ENCODE measurements around the gene GNPDA1. TPM values are rescaled to one million over a fixed set of nuclear protein-coding genes. Genes with fewer than 3 reads are reported as not detected.
A peak's percentile ranks its signal among the peaks of the same experiment; 100 is the strongest.

The GNPDA1 gene
- total and polyA plus RNA-seq, 9 of the 15 experiments (the other 6 are each of a cell fraction or from before 2014, with no cell fraction given), result 14.1 to 145 (median 52.2) TPM

- ATAC-seq (no peak), FAIRE-seq (no peak), DNase-seq (ENCODE audit: extremely low read depth in 1 of 4, low spot score in 3 of 4) (no peak)
- POLR2A ChIA-PET, result interaction anchor here (0.6 to 1.7 kb wide), 4 partner anchors 11 to 372 kb away, joined by 3 to 5 read pairs (median 4); no protein-coding TSS in a partner anchor
- H3K4me2 ChIP-seq (ENCODE audit: insufficient read depth, low read length), result no peak overlapping the region
- H3K79me2 ChIP-seq (ENCODE audit: control insufficient read depth, insufficient read depth, low read length), result peaks cover 15% of the 10 kb centered on the region
- no peak overlapping the region for H2AFZ ChIP-seq (ENCODE audit: low read depth, low read length)
- BruUV-seq (replicated peaks), result no TSS peak
- H3K9me1 ChIP-seq (ENCODE audit: control insufficient read depth, insufficient read depth, low read length), result no peaks in the 10 kb centered on the region
- CTCF ChIA-PET (ENCODE audit: low intra/inter-chr PET ratio), result no interaction called here
- no peak for TF ChIP-seq KDM1A (IDR thresholded peaks at IDR 0.05)
- no peak for TF ChIP-seq DEAF1 (CRISPR knock-in tag; IDR thresholded peaks at IDR 0.05)
- TF ChIP-seq ZNF274 (IDR thresholded peaks at IDR 0.05; ENCODE audit: borderline replicate concordance, low read depth, low read length), result no peak
- no peak for TF ChIP-seq PTRF (tag; IDR thresholded peaks at IDR 0.05)
- TF ChIP-seq ZZZ3 (IDR thresholded peaks at IDR 0.05), result no peak
- TF ChIP-seq ZNF232 (CRISPR knock-in tag; IDR thresholded peaks at IDR 0.05), result no peak
- TF ChIP-seq HNRNPL (IDR thresholded peaks at IDR 0.05; ENCODE audit: low read depth, low read length), result no peak
- TF ChIP-seq ZNF431 (CRISPR knock-in tag; IDR thresholded peaks at IDR 0.05), result no peak
- TF ChIP-seq NCOR1 (IDR thresholded peaks at IDR 0.05), result no peak
- TF ChIP-seq CC2D1A (IDR thresholded peaks at IDR 0.05), result no peak
- no peak for TF ChIP-seq ZFP36 (IDR thresholded peaks at IDR 0.05; ENCODE audit: low read depth, low read length, partially characterized antibody)
- TF ChIP-seq ZNF707 (CRISPR knock-in tag; conservative IDR thresholded peaks at IDR 0.05), result no peak
- TF ChIP-seq ZNF146 (CRISPR knock-in tag; IDR thresholded peaks at IDR 0.05; ENCODE audit: unreplicated experiment), result no peak
- TF ChIP-seq ARID2 (IDR thresholded peaks at IDR 0.05), result no peak
- peaks cover 31 to 32% of the 10 kb centered on the region in 2 experiments for H3K4me1 ChIP-seq (replicated peaks in 1 of 2; ENCODE audit: control insufficient read depth in 2 of 2, insufficient read depth in 2 of 2, low read length in 2 of 2)
- intact Hi-C loops (cut with micrococcal nuclease), result no loop called here
- peaks cover 42% of the 10 kb centered on the region for H3K36me3 ChIP-seq (ENCODE audit: control insufficient read depth, insufficient read depth, low read length)
- H3K9ac ChIP-seq (ENCODE audit: insufficient read depth in 1 of 2, low read depth in 2 of 2, low read length in 2 of 2), result peak overlapping the region; percentile 37 to 59; a peak in 2 of 4 replicates
- peaks cover 4% of the 10 kb centered on the region for H3K9me3 ChIP-seq (replicated peaks; ENCODE audit: control insufficient read depth, insufficient read depth, low read depth, low read length)
- no peaks in the 10 kb centered on the region for H4K20me1 ChIP-seq (replicated peaks; ENCODE audit: control insufficient read depth, insufficient read depth, low read length)
- H3K27ac ChIP-seq (ENCODE audit: extremely low read depth, low read depth, low read length), result peak overlapping the region; percentile 17; the same call in 1 of the 3 replicates
- H3K27me3 ChIP-seq (ENCODE audit: control insufficient read depth in 2 of 2, insufficient read depth in 2 of 2, low read length in 2 of 2), result no peaks in the 10 kb centered on the region
- no peak overlapping the region for H3K4me3 ChIP-seq
- 80% methylated on average over 4 of the region's 4 CpGs for WGBS (ENCODE audit: insufficient coverage, low coverage, missing lambda C conversion rate)
- in situ Hi-C loops (cut with MboI), result loop anchor here (5.0 kb wide), 1 partner anchor 132 kb away; no protein-coding TSS in a partner anchor
These were observed 2.9 kb downstream of the GNPDA1 start for GRCh38 chr5:142009886-142010285.
